ENCODE results near the gene RBM11. TPM values are rescaled to one million over a fixed set of nuclear protein-coding genes. Genes with fewer than 3 reads are reported as not detected.
"Not testable (repeated sequence)": the region's sequence is repeated elsewhere in the genome, so short reads cannot be mapped to it uniquely, and the experiment has no call there.

Gene RBM11
- not detected for total RNA-seq
- under 1 TPM in 1 of 3 donors, not detected in 2; 0.10 TPM for polyA plus RNA-seq
- long read RNA-seq, donor 1 = 0 reads
- long read RNA-seq, donor 2 = 0 reads

- intact Hi-C loops (cut with DNase I) = no loop called here
- Histone ChIP-seq H3K27me3 (ENCODE audit: insufficient read depth in 3 of 3, low read length in 2 of 3) (peaks cover 0 to 12% (median 7%) of the 10 kb centered on the region in 3 donors), H3K9me3 (no peaks in the 10 kb centered on the region), H3K36me3 (ENCODE audit: insufficient read depth in 1 of 2, low read depth in 1 of 2) (no peaks in the 10 kb centered on the region), H3K4me3 (peak within 1 kb of the TSS; percentile 67), H3K27ac (no peak within 1 kb of the TSS), H3K4me1 (peaks cover 6% of the 10 kb centered on the region)
- 1 to 2% (median 2%) methylated on average over 49 to 55 of the region's 55 CpGs for WGBS, 3 donors
- ATAC-seq = peak; percentile 39 to 82 (median 78)
- peak; percentile 50 to 69 for DNase-seq
- no peak for TF ChIP-seq CTCF (IDR thresholded peaks at IDR 0.05)
Measured at GRCh38 chr21:14215971-14216641, at the start of gene RBM11. TSS of gene RBM11 (plus strand) at chr21:14216157. CDS start at chr21:14216187, 30 bp downstream.

- H3K9me3 ChIP-seq; H3K4me1 ChIP-seq; DNase-seq; H3K27me3 ChIP-seq (ENCODE audit: insufficient read depth in 3 of 3, low read length in 2 of 3); ATAC-seq; H3K36me3 ChIP-seq (ENCODE audit: insufficient read depth in 1 of 2, low read depth in 1 of 2); intact Hi-C loops (cut with DNase I); H3K4me3 ChIP-seq; H3K27ac ChIP-seq: not testable (repeated sequence)
- 83 to 90% (median 86%) methylated on average over 16 of the region's 16 CpGs for WGBS, 3 donors
Measured at GRCh38 chr21:14166463-14167223, 49.3 kb upstream of the RBM11 start.

GRCh38 chr21:14206222-14206621, 9.7 kb upstream of the RBM11 start:
- intact Hi-C loops (cut with DNase I) = no loop called here
- H3K9me3 ChIP-seq = no peaks in the 10 kb centered on the region
- no peak for TF ChIP-seq CTCF (IDR thresholded peaks at IDR 0.05)
- H3K27ac ChIP-seq = no peak overlapping the region
- DNase-seq = no peak
- no peaks in the 10 kb centered on the region for H3K27me3 ChIP-seq (ENCODE audit: insufficient read depth in 3 of 3, low read length in 2 of 3)
- no peak for ATAC-seq
- no peaks in the 10 kb centered on the region for H3K36me3 ChIP-seq (ENCODE audit: insufficient read depth in 1 of 2, low read depth in 1 of 2)
- no peak overlapping the region for H3K4me3 ChIP-seq
- no peaks in the 10 kb centered on the region for H3K4me1 ChIP-seq

GRCh38 chr21:14210738-14211137, 5.2 kb upstream of the RBM11 start, which contains the start of gene LIPI:
TSS of gene LIPI (minus strand) at chr21:14210955. CDS start at chr21:14210845, 110 bp downstream.
- DNase-seq (no peak), ATAC-seq (no peak)
- Histone ChIP-seq H3K4me1 (no peaks in the 10 kb centered on the region), H3K9me3 (no peaks in the 10 kb centered on the region), H3K27me3 (ENCODE audit: insufficient read depth in 3 of 3, low read length in 2 of 3) (peaks cover 0 to under 1% (median 0%) of the 10 kb centered on the region in 3 donors), H3K36me3 (ENCODE audit: insufficient read depth in 1 of 2, low read depth in 1 of 2) (no peaks in the 10 kb centered on the region), H3K4me3 (no peak within 1 kb of the TSS), H3K27ac (no peak within 1 kb of the TSS)
- no peak for TF ChIP-seq CTCF (IDR thresholded peaks at IDR 0.05)
- WGBS, 3 donors = 80 to 93% (median 81%) methylated on average over 1 of the region's 1 CpG
- intact Hi-C loops (cut with DNase I) = no loop called here

GRCh38 chr21:14213164-14213563, 2.8 kb upstream of the RBM11 start:
- H3K36me3 ChIP-seq (ENCODE audit: insufficient read depth in 1 of 2, low read depth in 1 of 2) = no peaks in the 10 kb centered on the region
- TF ChIP-seq CTCF (IDR thresholded peaks at IDR 0.05) = no peak

More at GRCh38 chr21:14213164-14213563, 2.8 kb upstream of the RBM11 start:
- H3K27ac ChIP-seq = no peak overlapping the region
- H3K4me3 ChIP-seq = no peak overlapping the region
- no peaks in the 10 kb centered on the region for H3K9me3 ChIP-seq
- ATAC-seq = no peak
- peaks cover 6% of the 10 kb centered on the region for H3K4me1 ChIP-seq
- intact Hi-C loops (cut with DNase I) = no loop called here
- H3K27me3 ChIP-seq (ENCODE audit: insufficient read depth in 3 of 3, low read length in 2 of 3) = peaks cover 0 to 12% (median 7%) of the 10 kb centered on the region in 3 donors
- no peak for DNase-seq

Measured in psoas muscle (tissue), 8 donors.